GM18868 (cell line): Measurements from ENCODE around the gene MOSPD2.

Experiments used
- ATAC-seq: cut with Tn5 transposase; IDR thresholded peaks from one replicate; pipeline ENCODE4 v1.9.1; 2021; ENCODE audit warnings: mild to moderate bottlenecking, moderate library complexity; ENCODE audit not compliant: unreplicated experiment

The MOSPD2 gene

DNA sequence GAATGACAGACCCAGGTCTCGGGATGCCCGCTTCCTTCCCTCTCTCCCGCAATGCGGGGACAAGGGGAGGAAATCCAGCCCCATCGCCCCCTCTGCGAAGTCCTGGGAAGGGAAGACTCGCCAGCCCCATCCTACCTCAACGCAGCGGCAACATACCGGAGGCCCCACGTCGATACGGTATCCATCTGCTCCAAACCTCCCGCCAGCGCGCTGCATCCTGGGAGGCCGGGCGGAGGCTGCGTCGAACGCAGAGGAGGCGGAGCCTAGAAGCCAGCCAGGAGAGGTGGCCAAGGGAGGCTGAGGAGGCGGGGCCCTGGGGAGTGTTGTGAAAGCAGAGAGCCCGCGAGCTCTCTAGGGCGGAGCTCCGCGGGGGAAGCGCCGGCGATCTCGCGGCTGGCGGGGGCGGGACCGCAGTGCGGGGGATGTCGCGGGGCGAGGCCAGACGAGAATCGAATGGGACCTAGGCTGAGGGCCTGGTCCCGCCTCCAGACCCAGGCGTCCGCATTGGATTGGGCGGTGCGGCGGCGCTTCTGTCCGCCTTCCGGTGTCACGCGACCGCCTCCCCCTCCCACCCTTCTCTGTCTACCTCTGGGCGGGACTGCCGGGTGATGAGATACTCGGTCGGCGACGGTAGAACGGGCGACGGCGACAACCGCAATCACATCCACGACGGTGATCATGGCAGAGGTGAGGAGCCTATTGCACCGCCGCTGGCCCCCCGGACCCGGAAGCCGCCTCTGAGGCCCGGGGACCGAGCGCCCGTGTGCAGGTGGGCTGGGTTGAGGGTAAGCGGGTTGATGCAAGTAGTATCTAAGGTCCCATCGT is at the start of gene MOSPD2, which contains the start of gene FANCB:
TSS of gene MOSPD2 (plus strand) at position 571 of the 825 bp plus-strand sequence. CDS start at position 679, 108 bp downstream.
TSS of gene FANCB (minus strand) at position 219 of the 825 bp plus-strand sequence. CDS start 7,559 bp downstream, outside the sequence.
- peak; percentile 95 for ATAC-seq

DNA sequence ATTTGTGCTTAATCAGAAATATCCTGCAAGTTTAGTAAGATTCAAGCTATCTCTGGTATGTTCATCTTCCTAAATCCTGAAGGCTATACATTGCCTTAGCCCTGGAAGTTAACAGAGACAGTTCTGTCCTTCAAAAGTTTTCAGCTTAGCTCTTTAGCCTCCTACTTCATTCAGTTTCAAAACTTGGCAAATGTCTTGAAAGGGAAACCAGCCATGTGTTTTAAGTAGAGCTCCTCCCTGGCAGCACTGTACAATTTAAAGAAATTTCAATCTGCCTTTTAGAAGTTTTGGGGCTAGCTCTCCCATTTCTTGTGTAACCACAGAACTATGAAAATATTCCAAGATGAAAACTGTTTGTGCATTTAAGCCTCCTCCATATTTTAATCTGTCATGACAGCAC is 47.4 kb upstream of the MOSPD2 start:
- no peak for ATAC-seq

DNA sequence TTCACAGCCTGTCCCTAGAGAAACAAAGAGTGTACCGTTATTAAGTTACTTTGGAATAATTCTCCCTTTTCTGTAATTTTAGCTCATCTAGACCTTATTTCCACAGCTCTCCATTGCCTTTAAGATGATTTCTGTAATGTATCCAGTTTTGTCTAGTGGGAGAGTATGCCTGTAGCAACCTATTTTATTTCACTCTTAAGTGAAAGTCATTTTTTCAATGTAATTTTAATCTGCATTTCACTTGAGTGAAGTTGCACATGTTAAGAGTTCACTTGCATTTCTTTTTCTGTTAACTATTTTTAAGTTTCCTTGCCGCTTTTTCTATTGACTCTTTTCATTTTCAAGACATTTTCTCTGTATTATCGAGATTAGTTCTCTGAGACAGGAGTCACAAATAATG is 46.9 kb upstream of the MOSPD2 start:
- ATAC-seq, result no peak

DNA sequence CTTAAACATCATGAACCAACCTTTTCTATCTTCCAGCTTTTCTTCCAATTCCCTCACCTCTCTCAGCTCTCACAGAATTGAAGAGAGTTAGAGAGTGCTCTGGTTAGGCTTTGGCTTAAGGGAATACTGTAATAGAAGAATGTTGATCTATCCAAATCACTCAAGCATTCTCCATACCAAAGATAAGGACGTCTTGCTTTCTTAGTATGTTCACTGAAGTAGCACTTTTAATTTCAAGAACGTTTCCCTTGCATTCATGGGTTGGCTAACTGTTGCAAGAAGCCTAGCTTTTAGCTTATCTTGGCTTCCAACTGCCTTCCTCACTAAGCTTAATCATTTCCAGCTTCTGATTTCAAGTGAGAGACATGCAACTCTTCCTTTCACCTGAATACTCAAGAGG is 43.6 kb upstream of the MOSPD2 start:
- no peak for ATAC-seq

DNA sequence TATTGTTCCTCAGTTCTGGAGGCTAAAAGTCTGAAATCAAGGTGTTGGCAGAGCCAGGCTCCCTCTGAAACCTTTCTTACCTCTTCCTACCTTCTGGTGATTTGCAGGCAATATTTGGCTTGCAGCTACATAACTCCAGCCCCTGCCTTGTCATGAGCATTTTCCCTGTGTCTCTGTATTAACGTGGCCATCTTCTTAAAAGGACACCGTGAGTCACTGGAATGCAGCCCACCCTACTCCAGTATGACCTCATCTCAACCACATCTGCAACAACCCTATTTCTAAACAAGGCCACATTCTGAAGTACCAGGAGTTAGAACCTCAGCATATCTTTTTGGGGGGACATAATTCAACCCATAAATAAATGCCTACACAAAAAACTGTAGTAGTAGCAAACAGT is 41.1 kb upstream of the MOSPD2 start:
- no peak for ATAC-seq

DNA sequence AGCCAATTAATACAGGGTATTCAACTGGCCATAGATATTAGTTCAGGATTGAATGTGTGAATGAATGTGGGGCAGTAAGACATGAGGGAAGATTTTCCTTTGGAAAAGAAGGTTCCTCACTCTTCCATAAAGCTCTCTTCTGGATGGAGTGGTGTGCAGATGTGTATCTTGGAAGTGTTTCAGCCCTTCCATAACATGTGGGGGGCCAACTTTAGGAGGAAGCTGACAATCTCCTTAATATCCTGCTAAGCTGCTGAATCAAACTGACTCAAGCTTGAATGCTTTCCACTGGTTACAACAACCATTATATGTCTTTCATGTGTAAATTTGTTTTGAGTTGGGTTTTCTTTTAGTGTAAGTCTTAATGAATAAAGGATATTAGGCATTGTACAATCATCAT is 40.6 kb upstream of the MOSPD2 start:
- ATAC-seq, result no peak

DNA sequence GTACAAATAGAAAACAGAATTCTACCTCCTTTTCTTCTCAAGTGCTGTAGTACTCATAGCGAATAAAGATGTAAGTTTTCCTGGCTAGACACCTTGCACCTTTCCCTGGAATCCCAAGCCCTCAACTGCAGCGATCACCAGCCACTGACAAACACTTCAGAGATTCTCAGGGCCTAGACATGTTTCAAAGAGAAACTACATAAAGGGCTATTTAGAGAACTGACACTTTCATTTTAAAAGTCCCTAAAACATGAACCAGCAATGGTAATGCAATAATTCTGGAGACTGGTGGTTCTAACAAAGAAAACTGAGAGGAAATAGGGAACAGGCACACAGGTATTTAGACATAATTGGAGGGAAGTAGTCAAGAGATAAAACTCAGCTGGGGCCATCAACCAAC is 36.1 kb upstream of the MOSPD2 start:
- peak; percentile 73 for ATAC-seq

DNA sequence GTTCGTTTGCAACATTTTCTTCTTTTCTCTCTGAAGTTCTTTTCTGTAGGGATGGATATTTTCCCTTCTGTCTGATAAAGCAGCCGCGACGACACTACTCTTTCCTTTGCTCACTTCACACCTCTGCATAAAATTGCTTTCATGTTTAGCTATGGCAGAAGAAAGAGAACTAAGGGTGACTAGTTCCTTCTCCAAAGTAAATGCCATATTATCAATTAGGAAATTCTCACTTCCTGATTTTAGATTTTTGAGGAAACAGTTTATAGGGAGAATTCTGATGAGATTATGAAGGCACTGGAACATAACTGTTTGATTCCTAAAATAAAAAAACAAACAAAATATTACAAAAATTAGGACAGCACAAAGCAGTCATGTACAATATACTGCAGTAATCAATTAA is 29.6 kb upstream of the MOSPD2 start:
- ATAC-seq, result no peak

DNA sequence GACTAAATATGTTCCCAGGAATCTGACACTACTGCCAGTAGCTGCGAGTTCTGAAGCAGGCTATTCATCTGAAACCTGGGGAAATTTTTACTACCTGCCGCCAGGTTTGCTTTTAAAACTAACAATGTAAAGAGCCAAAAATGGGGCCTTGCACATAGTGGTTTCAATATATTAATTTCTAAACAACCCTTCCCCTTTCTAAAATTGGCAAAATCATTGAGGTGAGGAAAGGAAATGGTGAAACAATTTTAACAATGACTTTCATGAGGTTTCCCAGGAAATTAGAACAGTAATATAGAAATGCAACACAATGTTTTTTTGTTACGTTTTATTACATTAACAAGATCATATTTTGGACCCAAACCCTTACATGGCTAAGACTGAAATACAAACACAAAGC is 21.7 kb upstream of the MOSPD2 start:
- ATAC-seq, result no peak

DNA sequence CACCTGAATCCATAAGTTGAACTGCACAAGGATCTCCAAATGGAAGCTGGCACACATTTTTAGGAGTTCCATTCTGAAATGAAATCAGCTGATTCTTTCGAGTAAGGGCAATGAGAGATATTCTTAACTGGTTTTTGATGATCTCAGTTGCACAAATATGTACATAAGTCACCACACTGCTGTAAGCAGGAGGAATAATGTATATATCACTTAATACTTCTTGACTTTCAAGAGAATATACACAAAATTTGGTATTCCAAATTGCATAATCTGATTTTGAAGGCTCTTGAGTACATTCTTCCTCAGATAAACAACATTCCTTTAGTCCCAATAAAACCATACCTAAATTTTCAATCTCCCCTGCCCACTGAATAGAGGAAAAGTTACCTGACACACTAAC is 8.6 kb upstream of the MOSPD2 start:
- no peak for ATAC-seq

DNA sequence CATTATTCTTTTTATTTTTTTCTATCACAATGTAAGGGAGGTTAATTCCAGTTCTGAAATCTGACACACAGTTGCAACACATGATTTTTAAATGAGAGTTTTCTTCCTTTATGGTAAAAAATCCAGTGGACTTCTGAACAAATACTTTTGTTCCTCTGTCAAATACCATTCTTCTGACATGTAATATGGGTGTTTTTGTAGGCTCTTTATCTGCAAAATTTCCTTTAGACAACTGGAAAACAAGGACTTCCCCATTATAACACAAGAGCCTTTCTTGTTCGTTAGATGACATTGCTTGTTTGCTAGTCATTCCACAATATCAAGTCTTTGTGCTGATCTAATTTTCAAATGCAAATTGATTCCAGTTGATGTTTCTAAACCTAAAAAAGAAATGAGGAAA is 8.0 kb upstream of the MOSPD2 start:
- ATAC-seq, result no peak

DNA sequence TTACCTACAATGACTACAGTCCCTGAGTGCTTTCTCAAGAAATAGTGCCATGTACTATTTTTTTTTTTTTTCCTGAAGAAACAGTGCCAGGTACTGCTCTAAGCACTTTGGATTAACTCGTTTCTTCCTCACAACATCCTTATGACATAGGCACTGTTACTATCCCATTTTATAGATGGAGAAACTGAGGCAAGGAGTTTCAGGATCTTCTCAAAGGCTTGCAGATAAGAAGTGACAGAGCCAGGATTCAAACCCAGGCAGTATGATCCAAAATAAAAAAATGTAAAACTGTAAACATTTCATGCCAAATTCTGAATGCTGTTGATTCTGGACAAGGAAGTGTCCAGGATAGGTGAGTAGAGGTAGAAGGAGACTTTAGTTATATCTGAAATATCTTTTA is 1.5 kb upstream of the MOSPD2 start:
- no peak for ATAC-seq

DNA sequence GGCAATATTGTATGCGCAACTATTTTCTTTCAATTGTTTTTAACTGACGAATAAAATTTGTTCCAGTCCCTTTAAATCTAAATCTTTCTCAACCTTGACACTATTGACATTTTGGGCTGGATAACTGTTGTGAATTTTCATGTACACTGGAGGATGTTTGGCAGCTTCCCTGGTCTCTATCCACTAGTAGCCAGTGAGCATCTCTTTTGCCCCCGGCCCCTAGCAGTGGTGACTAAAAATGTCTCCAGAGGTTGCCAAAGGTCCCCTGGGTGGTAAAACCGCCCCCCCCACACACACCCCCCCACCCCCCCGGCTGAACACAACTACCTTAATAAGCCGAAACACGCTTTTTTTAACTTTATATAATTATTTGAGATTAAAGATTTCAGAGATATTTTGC is 866 bp upstream of the MOSPD2 start:
- no peak for ATAC-seq

DNA sequence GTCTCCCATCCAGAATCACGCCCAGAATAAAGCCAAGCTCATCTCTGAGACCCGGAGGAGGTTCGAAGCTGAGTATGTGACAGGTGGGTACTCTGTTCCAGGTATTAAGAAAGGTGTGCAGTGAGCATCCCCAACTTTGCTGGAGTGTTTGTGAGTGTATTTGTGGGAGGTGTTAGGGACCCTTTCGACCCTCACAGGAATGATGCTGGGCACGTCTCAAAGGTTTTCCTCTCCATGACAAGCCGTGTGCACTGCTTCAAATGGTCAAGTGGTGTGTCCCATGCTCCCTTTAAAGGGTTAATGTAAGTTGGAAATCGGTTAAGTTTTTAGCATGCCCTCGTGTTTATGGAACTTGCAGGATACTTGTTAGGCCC is 442 bp downstream of the MOSPD2 start:
- no peak for ATAC-seq

DNA sequence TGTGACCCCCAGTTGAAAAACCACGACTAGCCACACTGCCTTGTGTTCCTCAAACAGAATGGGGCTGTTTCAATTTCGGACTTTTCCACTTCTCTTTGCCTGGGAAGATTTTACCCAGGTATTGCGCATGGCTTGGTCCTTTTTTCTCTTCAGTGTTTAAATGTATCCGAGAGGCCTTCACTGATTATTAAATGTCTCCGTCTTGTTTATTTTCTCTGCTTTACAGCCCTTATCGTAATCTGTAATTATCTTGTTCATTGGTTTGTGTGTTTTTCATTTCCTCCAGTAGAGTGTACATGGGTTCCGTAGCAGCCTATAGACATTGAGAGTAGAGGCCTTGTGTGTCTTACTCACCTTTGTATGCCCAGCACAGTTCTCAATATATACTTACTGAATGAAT is 2.4 kb downstream of the MOSPD2 start:
- ATAC-seq, result no peak

DNA sequence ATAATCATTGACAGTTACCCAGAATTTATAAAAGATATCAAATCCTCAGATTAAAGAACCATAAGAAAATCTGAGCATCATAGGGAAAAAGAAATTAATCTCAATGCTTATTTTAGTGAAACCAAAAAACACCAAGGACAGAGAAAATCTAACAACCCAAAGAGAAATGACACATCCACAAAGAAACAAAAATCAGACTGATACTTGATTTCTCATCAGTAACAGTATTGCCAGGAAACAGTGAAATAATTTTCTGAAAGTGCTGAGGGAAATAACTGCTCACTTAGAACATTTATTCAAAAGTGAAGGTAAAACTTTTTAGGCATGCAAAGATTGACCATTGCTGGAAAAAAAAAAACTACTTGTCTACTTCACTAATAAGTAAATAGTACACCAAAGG is 10.6 kb downstream of the MOSPD2 start:
- no peak for ATAC-seq

DNA sequence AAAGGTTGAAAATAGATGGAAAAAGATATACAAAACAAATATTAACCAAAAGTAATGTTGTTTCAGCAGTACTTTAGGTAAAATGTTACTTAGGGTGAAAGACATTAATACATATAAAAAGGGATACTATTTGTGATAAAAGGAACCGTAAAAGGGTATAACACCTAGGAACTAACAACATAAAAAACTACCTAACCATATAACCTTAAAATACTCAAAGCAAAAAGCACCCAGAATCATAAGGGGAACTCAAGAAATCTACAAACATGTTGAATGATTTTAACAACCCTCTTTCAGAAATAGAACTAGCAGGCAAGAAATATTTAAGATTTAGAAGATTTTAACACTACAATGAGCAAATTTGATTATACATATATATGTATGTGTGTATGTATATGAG is 11.5 kb downstream of the MOSPD2 start:
- ATAC-seq, result peak; percentile 64

DNA sequence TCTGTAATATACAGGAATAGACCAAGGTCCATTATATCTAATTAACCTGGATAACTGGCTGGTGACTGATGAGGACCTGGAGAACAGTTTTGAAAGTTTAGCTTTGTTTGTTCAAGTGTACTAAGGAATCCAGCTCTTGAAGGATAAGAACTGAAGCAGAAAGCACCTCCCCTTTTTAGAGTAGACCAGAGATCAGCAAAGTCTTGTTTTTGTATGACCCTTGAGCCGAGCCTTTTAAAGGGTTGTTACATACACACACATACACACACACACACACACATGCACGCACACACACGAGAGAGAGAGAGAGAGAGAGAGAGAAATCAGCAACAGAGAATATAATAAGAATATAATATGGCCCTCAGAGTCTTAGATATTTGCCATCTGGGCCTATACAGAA is 13.0 kb downstream of the MOSPD2 start:
- no peak for ATAC-seq

DNA sequence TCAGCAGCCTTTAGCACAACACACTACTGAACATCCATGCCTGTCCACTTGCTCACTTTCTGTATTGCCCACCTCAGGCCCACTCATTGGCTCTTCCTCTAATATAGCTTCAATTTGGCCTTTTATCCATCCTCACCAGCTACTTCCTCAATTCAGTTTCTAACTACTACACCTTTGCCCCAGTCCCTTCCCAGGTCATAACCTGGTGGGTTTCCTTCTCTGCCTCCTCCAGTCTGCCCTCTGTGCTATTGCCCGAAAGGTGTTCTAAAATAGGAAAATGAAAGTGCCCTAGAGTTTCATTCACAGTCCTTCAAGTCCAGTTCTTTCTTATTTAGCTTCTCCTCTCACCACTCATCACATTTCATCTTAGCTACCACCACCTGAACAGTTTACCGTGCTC is 23.1 kb downstream of the MOSPD2 start:
- no peak for ATAC-seq

DNA sequence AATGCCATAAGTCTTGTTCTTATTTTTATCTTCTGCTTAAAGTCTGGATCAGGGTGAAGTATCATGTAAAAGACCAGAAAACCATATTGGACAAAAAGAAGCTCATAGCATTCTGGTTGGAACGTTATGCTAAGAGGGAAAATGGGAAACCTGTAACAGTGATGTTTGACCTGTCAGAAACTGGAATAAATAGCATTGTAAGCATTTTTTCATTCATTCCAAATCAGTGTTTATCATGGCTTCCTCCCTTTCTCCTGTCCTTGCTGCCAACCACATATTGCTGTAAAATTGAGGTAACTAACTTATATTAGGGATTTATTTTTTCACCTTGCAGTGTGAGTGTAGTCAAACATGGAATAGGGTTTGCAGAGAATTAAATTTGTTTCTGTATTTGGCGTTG is 23.8 kb downstream of the MOSPD2 start:
- no peak for ATAC-seq

DNA sequence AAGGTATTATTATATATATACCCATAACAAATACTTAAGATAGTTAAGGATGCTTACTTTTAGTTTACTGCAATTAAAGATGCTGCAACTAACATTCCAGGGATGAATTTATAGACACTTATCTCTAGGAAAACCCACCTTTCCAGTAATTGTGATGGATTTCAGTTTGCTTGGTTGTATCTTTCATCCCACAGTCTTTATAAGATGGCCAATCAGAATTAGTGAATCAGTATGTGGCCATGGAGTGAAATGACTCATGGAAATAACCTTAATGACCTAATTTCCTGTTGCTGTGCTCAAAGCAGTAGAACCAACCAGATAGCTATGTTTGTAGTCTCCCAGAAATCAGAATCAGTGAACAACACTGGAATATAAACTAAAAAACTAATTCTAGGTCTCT is 26.4 kb downstream of the MOSPD2 start:
- ATAC-seq, result peak; percentile 74

DNA sequence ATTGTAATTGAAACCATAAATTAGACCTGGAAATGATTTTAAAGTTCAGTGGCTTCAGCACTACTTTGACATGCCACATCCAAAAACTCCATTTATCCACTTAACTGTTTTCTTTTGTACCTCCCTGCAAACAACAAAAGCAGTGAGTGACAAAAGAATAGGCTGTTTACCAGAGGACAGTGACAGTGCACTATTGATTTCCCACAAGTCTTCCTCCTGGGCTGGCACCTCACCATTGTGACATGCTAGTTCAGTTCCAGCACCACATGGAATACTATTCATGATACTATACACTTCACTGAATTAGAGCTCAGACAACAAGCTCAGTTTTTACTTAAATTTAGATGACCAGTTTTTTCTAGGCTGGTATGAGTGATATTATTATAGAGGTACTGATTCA is 29.3 kb downstream of the MOSPD2 start:
- no peak for ATAC-seq

DNA sequence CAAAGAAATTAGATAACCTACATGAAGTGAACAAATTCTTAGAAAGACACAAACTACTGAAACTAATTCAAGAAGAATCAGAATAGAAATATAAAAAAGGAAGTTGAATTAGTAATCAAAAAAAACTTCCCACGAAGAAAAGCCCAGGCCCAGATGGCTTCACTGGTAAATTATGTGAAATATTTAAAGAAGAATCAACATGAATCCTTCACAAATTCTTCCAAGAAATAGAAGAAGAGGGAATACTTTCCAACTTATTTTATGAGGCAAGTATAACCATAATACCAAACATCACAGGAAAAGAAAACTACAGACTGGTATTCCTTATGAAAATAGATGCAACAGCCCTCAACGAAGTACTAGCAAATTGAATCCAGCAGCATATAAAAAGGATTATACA is 30.7 kb downstream of the MOSPD2 start:
- ATAC-seq, result no peak
